ENCODE data around the gene SFRP5. TPM values are rescaled to one million over a fixed set of nuclear protein-coding genes. Genes with fewer than 3 reads are reported as not detected.

The SFRP5 gene
- total RNA-seq, 4 donors from 2014 or later: 11.9 to 34.4 (median 18.2) TPM

DNA sequence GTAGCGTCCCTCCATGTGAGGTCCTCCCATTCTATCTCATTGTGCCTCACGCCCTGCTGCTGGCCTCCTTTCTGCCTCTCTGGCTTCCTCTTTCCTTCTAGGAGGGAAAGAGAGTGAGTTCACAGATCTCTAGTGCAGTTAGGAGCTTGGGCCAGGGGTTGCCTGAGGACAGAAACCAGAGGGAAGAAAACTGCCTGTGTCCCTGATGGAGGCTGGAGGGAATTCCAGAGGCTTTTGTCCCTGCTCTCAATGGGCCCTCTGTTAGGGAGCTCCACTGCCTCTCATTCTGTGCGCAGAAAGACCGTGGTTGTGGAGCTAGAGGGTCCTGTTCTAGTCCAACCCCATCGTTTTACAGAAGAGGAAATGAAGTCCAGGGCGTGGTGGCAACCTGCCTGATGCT lies 53.6 kb downstream of the SFRP5 start:
- no peak for ATAC-seq
- peaks cover 0 to 21% of the 10 kb centered on the region in 2 donors for H3K36me3 ChIP-seq

DNA sequence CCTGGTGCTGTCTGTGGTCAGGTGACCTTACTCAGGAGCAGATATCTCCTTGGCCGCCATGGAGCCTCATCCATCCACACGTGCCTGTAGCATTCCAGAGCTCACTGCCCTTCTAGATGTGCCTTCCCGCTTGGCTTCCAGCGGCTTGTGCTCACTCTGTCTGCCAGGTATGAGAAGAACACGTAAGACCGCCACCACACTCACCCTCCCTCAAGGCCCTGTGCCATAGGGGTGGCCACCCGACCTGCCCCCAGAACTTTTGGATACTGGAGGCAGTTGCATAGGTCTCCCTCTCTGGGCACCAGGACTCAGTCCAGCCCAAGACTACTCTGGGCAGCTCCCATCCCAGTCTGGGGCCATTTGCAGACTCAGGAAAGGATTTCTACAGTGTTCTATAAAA lies 54.2 kb downstream of the SFRP5 start:
- Histone ChIP-seq H3K27me3 (no peaks in the 10 kb centered on the region), H3K9me3 (no peaks in the 10 kb centered on the region), H3K27ac (peak overlapping the region; percentile 58 to 99 (median 98)), H3K4me3 (no peak overlapping the region), H3K4me1 (peaks cover 5 to 68% (median 49%) of the 10 kb centered on the region in 3 donors), H3K36me3 (peaks cover 0 to 21% of the 10 kb centered on the region in 2 donors)
- TF ChIP-seq POLR2AphosphoS5 (IDR thresholded peaks at IDR 0.05): no peak
- TF ChIP-seq EP300 (IDR thresholded peaks at IDR 0.05): no peak
- ATAC-seq: no peak
- 72 to 75% methylated on average over 2 to 4 of the region's 7 CpGs for WGBS, 2 donors (ENCODE audit: low coverage in 1 of 2)

More for the DNA sequence above, 53.6 kb downstream of the SFRP5 start:
- 39 to 43% methylated on average over 4 to 5 of the region's 6 CpGs for WGBS, 2 donors (ENCODE audit: low coverage in 1 of 2)
- Histone ChIP-seq H3K4me3 (no peak overlapping the region), H3K9me3 (no peaks in the 10 kb centered on the region), H3K27ac (peak overlapping the region; percentile 58 to 99 (median 98)), H3K4me1 (peaks cover 5 to 62% (median 43%) of the 10 kb centered on the region in 3 donors), H3K27me3 (no peaks in the 10 kb centered on the region)
- TF ChIP-seq POLR2A (IDR thresholded peaks at IDR 0.05) (no peak), POLR2AphosphoS5 (IDR thresholded peaks at IDR 0.05) (peak; percentile 42)

Other genes with a start within 250 kb of the SFRP5 start
- under 1 TPM in 1 of 4 donors, not detected in 3; 0.54 TPM for gene ANKRD2, start 199.2 kb downstream of the SFRP5 start, total RNA-seq
- 1 to 10 TPM in 2 of 4 donors, under 1 TPM in 2; 0.62 to 2.5 (median 1.1) TPM for gene HOGA1, start 187.6 kb downstream of the SFRP5 start, total RNA-seq
- not detected for gene C10orf62, start 182.3 kb downstream of the SFRP5 start, total RNA-seq
- gene MORN4, start 138.5 kb downstream of the SFRP5 start, total RNA-seq: 10 to 100 TPM in 1 of 4 donors, 1 to 10 TPM in 3; 1.2 to 10.3 (median 2.9) TPM
- gene PI4K2A, start 131.3 kb downstream of the SFRP5 start, total RNA-seq: 10 to 100 TPM; 14.8 to 25.8 (median 22.7) TPM
- 100 to 1,000 TPM in 1 of 4 donors, 10 to 100 TPM in 3; 34.2 to 136 (median 45.4) TPM for gene AVPI1, start 84.8 kb downstream of the SFRP5 start, total RNA-seq
- 100 to 1,000 TPM in 1 of 4 donors, 10 to 100 TPM in 3; 33.8 to 126 (median 58.7) TPM for gene MARVELD1, start 58.3 kb downstream of the SFRP5 start, total RNA-seq
- gene ZFYVE27, start 34.9 kb downstream of the SFRP5 start, total RNA-seq: 10 to 100 TPM in 3 of 4 donors, 1 to 10 TPM in 1; 6.7 to 24.2 (median 19.2) TPM
- under 1 TPM; 0.08 to 0.40 (median 0.23) TPM for gene GOLGA7B, start 77.8 kb upstream of the SFRP5 start, total RNA-seq

All from gastroesophageal sphincter (tissue), 4 donors.